WTC11 (cell line): ENCODE results near the gene TSBP1.

Source experiments
- CBFB ChIP-seq: sonication (generic); formaldehyde crosslinking; IDR thresholded peaks from 2 replicates; pipeline ENCODE4 v1.8.1; 2022; ENCODE audit warnings: mild to moderate bottlenecking, low read depth, missing genetic modification reagents
- ELF4 ChIP-seq: sonication (generic); formaldehyde crosslinking; IDR thresholded peaks from 2 replicates; pipeline ENCODE4 v1.8.1; 2022; ENCODE audit warnings: low read depth, mild to moderate bottlenecking, moderate library complexity, missing genetic modification reagents
- IRF2 ChIP-seq: sonication (generic); formaldehyde crosslinking; IDR thresholded peaks from 2 replicates; pipeline ENCODE4 v1.8.0; 2022; ENCODE audit warnings: low read depth, missing genetic modification reagents, borderline replicate concordance
- MYBL2 ChIP-seq: sonication (generic); formaldehyde crosslinking; IDR thresholded peaks from 2 replicates; pipeline ENCODE4 v1.8.1; 2023; ENCODE audit warnings: mild to moderate bottlenecking, moderate library complexity, missing genetic modification reagents
- NR1H2 ChIP-seq: sonication (generic); formaldehyde crosslinking; IDR thresholded peaks from 2 replicates; pipeline ENCODE4 v1.9.0; 2021; ENCODE audit warnings: mild to moderate bottlenecking, moderate library complexity, missing genetic modification reagents
- NR3C1 ChIP-seq: sonication (generic); formaldehyde crosslinking; conservative IDR thresholded peaks from 2 replicates; pipeline ENCODE4 v1.8.1; 2023; ENCODE audit warnings: low read depth, mild to moderate bottlenecking, missing genetic modification reagents
- TP53 ChIP-seq: sonication (generic); formaldehyde crosslinking; IDR thresholded peaks from 2 replicates; pipeline ENCODE4 v1.8.1; 2023; ENCODE audit warnings: mild to moderate bottlenecking, missing genetic modification reagents
- ZNF263 ChIP-seq: sonication (generic); formaldehyde crosslinking; IDR thresholded peaks from 2 replicates; pipeline ENCODE4 v1.8.1; 2022; ENCODE audit warnings: low read depth, mild to moderate bottlenecking, moderate library complexity, missing genetic modification reagents
- ZNF423 ChIP-seq: fragments of 250-450 bp; sonication (Bioruptor Pico); IDR thresholded peaks from 2 replicates; pipeline ENCODE4 v2.1.2; 2022; ENCODE audit warnings: mild to moderate bottlenecking, moderate library complexity
- TF ChIP-seq, protein P1 (sequence below): sonication (generic); formaldehyde crosslinking; IDR thresholded peaks from 2 replicates; pipeline ENCODE4 v1.8.1; 2022; ENCODE audit warnings: low read depth, mild to moderate bottlenecking, moderate library complexity, missing genetic modification reagents, borderline replicate concordance
- TF ChIP-seq, protein P2 (sequence below): fragments of 200-600 bp; IDR thresholded peaks from 2 replicates; pipeline ENCODE4 v1.8.0; 2022; ENCODE audit warnings: antibody characterized with exemption
- TF ChIP-seq, protein P3 (sequence below): sonication (generic); formaldehyde crosslinking; IDR thresholded peaks from 2 replicates; pipeline ENCODE4 v1.8.1; 2022; ENCODE audit warnings: mild to moderate bottlenecking, missing genetic modification reagents, moderate library complexity, borderline replicate concordance
- TF ChIP-seq, protein P4 (sequence below): sonication (generic); formaldehyde crosslinking; conservative IDR thresholded peaks from 2 replicates; pipeline ENCODE4 v1.8.1; 2023; ENCODE audit warnings: mild to moderate bottlenecking, low read depth, missing genetic modification reagents, moderate library complexity
- TF ChIP-seq, protein P5 (sequence below): sonication (generic); formaldehyde crosslinking; IDR thresholded peaks from 2 replicates; pipeline ENCODE4 v1.8.0; 2022; ENCODE audit warnings: mild to moderate bottlenecking, missing genetic modification reagents

DNA sequence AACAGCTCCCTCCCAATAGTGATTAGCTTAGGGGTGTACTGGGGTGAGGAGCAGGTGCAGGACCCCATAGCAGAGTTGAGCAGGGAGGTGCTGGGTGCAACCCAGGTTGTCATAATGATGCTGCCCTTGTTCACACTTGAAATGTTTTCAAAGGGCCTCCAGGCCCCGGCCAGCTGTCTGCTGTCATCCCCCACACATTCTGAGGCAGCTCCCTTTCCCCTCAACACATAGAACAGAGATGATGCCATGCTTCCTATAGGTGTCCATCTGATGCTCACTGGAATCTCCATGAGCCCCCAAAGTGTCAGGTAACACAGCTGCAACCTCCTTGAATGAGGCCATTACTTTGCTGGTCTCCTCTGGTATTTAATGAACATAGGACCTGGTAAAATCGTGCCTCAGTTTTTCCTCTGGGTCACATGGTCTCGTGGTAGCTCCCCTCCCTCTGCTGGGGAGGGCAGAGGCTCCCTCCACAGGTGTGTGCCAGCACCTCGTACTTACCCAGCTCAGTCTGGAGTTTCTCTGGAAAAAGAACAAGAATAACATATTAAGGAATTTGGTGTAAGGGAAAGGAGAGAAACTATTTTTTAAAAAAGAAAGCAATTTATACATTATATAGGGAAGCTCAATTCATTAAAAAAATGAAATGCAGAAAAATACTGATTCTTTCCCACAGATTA lies 29.7 kb upstream of the TSBP1 start:
- TF ChIP-seq NR1H2 (no peak), MYBL2 (CRISPR knock-in tag) (no peak), TP53 (no peak), NR3C1 (CRISPR knock-in tag) (no peak), ZNF423 (CRISPR knock-in tag) (no peak), CBFB (CRISPR knock-in tag) (no peak), IRF2 (CRISPR knock-in tag) (no peak), ZNF263 (CRISPR knock-in tag) (no peak), ELF4 (no peak)
- TF ChIP-seq, protein P1, sequence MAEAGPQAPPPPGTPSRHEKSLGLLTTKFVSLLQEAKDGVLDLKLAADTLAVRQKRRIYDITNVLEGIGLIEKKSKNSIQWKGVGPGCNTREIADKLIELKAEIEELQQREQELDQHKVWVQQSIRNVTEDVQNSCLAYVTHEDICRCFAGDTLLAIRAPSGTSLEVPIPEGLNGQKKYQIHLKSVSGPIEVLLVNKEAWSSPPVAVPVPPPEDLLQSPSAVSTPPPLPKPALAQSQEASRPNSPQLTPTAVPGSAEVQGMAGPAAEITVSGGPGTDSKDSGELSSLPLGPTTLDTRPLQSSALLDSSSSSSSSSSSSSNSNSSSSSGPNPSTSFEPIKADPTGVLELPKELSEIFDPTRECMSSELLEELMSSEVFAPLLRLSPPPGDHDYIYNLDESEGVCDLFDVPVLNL = no peak
- TF ChIP-seq, protein P2, sequence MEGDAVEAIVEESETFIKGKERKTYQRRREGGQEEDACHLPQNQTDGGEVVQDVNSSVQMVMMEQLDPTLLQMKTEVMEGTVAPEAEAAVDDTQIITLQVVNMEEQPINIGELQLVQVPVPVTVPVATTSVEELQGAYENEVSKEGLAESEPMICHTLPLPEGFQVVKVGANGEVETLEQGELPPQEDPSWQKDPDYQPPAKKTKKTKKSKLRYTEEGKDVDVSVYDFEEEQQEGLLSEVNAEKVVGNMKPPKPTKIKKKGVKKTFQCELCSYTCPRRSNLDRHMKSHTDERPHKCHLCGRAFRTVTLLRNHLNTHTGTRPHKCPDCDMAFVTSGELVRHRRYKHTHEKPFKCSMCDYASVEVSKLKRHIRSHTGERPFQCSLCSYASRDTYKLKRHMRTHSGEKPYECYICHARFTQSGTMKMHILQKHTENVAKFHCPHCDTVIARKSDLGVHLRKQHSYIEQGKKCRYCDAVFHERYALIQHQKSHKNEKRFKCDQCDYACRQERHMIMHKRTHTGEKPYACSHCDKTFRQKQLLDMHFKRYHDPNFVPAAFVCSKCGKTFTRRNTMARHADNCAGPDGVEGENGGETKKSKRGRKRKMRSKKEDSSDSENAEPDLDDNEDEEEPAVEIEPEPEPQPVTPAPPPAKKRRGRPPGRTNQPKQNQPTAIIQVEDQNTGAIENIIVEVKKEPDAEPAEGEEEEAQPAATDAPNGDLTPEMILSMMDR = no peak
- TF ChIP-seq, protein P3, sequence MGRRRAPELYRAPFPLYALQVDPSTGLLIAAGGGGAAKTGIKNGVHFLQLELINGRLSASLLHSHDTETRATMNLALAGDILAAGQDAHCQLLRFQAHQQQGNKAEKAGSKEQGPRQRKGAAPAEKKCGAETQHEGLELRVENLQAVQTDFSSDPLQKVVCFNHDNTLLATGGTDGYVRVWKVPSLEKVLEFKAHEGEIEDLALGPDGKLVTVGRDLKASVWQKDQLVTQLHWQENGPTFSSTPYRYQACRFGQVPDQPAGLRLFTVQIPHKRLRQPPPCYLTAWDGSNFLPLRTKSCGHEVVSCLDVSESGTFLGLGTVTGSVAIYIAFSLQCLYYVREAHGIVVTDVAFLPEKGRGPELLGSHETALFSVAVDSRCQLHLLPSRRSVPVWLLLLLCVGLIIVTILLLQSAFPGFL (CRISPR knock-in tag) = no peak
- TF ChIP-seq, protein P4, sequence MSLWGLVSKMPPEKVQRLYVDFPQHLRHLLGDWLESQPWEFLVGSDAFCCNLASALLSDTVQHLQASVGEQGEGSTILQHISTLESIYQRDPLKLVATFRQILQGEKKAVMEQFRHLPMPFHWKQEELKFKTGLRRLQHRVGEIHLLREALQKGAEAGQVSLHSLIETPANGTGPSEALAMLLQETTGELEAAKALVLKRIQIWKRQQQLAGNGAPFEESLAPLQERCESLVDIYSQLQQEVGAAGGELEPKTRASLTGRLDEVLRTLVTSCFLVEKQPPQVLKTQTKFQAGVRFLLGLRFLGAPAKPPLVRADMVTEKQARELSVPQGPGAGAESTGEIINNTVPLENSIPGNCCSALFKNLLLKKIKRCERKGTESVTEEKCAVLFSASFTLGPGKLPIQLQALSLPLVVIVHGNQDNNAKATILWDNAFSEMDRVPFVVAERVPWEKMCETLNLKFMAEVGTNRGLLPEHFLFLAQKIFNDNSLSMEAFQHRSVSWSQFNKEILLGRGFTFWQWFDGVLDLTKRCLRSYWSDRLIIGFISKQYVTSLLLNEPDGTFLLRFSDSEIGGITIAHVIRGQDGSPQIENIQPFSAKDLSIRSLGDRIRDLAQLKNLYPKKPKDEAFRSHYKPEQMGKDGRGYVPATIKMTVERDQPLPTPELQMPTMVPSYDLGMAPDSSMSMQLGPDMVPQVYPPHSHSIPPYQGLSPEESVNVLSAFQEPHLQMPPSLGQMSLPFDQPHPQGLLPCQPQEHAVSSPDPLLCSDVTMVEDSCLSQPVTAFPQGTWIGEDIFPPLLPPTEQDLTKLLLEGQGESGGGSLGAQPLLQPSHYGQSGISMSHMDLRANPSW (CRISPR knock-in tag) = no peak
- TF ChIP-seq, protein P5, sequence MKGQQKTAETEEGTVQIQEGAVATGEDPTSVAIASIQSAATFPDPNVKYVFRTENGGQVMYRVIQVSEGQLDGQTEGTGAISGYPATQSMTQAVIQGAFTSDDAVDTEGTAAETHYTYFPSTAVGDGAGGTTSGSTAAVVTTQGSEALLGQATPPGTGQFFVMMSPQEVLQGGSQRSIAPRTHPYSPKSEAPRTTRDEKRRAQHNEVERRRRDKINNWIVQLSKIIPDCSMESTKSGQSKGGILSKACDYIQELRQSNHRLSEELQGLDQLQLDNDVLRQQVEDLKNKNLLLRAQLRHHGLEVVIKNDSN (CRISPR knock-in tag) = no peak
